Esophagus squamous epithelium (tissue), 5 donors: ENCODE results near the gene GLRA1. TPM values are rescaled to one million over a fixed set of nuclear protein-coding genes. Genes with fewer than 3 reads are reported as not detected.

Experiments used
- DNase-seq: peaks from one replicate; lab custom pipeline; 2025; lab: John Stamatoyannopoulos, UW
- H3K27ac ChIP-seq, 4 donors: fragments of 200-600 bp; sonication (generic); one replicate each; pipeline ENCODE4 v1.5.1; 2016 to 2019; ENCODE audit warnings: mild to moderate bottlenecking in 1 of 4
- H3K27me3 ChIP-seq, 4 donors: fragments of 200-600 bp; sonication (generic); 1 replicate in 3 of 4; 2 replicates in 1 of 4; pipeline versions ENCODE4 v1.5.1 to v1.6.0; 2017 to 2021; ENCODE audit warnings: antibody characterized with exemption in 1 of 4
- H3K36me3 ChIP-seq, 3 donors: fragments of 200-600 bp; sonication (generic); one replicate each; pipeline ENCODE4 v1.5.1; 2016 to 2019
- H3K4me1 ChIP-seq, 3 donors: fragments of 200-600 bp; sonication (generic); one replicate each; pipeline ENCODE4 v1.5.1; 2017 to 2019
- H3K4me3 ChIP-seq, 4 donors: fragments of 200-600 bp; sonication (generic); 1 replicate in 3 of 4; 2 replicates in 1 of 4; pipeline ENCODE4 v1.5.1; 2016 to 2019; ENCODE audit warnings: mild to moderate bottlenecking in 2 of 4, moderate library complexity in 1 of 4
- H3K9me3 ChIP-seq, 3 donors: fragments of 200-600 bp; sonication (generic); one replicate each; pipeline ENCODE4 v1.5.1; 2016 to 2019
- CTCF ChIP-seq, 6 experiments: fragments of 450-650 bp in 4 of 6; fragments of 200-600 bp in 2 of 6; sonication (generic) in 2 of 6; IDR thresholded peaks; one replicate each; pipeline ENCODE4 v1.5.1; 2016 to 2019; ENCODE audit warnings: antibody characterized with exemption in 6 of 6, mild to moderate bottlenecking in 4 of 6, moderate library complexity in 4 of 6
- POLR2A ChIP-seq, 4 donors: fragments of 450-650 bp; IDR thresholded peaks; one replicate each; pipeline ENCODE4 v1.6.1; 2017; ENCODE audit warnings: antibody characterized with exemption in 4 of 4, mild to moderate bottlenecking in 4 of 4, moderate library complexity in 3 of 4
- WGBS, 2 donors: methylation state at CpG; one replicate each; pipeline ENCODE4 v1.1.5; 2018; 5-methylcytosine and 5-hydroxymethylcytosine counted together
- intact Hi-C: fragments of 100-400 bp; cut with DNase I; formaldehyde crosslinking; loops from one replicate; pipeline ENCODE4 v1.15.0; 2022
- total RNA-seq, 4 donors: library from RNA; depleted of rRNA; stranded (reverse); fragments of >200 nt; gene quantifications; one replicate each; pipeline ENCODE4 v1.1.0, GENCODE V29; 2016
- donor health status: DM: yes; HTN: yes; CAD: no.

GLRA1 gene
- total RNA-seq, 4 donors from 2014 or later, result not detected

- TF ChIP-seq CTCF (IDR thresholded peaks at IDR 0.05) (no peak), POLR2A (IDR thresholded peaks at IDR 0.05) (no peak)
- no peaks in the 10 kb centered on the region for H3K4me1 ChIP-seq
- H3K36me3 ChIP-seq, result no peaks in the 10 kb centered on the region
- DNase-seq, result no peak
- whole genome bisulfite sequencing, 2 donors, result 40 to 53% methylated on average over 2 of the region's 2 CpGs
- H3K9me3 ChIP-seq, result no peaks in the 10 kb centered on the region
- H3K4me3 ChIP-seq, result no peak overlapping the region
- no peak overlapping the region for H3K27ac ChIP-seq
- no peaks in the 10 kb centered on the region for H3K27me3 ChIP-seq
- intact Hi-C loops, result no loop called here
These were observed 21.4 kb downstream of the GLRA1 start for GRCh38 chr5:151903243-151903653.

- no peak overlapping the region for H3K4me3 ChIP-seq
- peaks cover 0 to 2% (median 0%) of the 10 kb centered on the region in 3 donors for H3K4me1 ChIP-seq
- TF ChIP-seq POLR2A (IDR thresholded peaks at IDR 0.05), result no peak
- TF ChIP-seq CTCF (IDR thresholded peaks at IDR 0.05), result no peak
- no peaks in the 10 kb centered on the region for H3K9me3 ChIP-seq
- no peak for DNase-seq
- WGBS, 2 donors, result 67 to 72% methylated on average over 4 of the region's 4 CpGs
- H3K36me3 ChIP-seq, result no peaks in the 10 kb centered on the region
- H3K27ac ChIP-seq, result no peak overlapping the region
- H3K27me3 ChIP-seq, result no peaks in the 10 kb centered on the region
- intact Hi-C loops, result no loop called here
These were observed 22.4 kb downstream of the GLRA1 start for GRCh38 chr5:151902215-151902614.

GRCh38 chr5:151901611-151902010, 23.0 kb downstream of the GLRA1 start:
- Histone ChIP-seq H3K4me1 (peaks cover 0 to 8% (median 6%) of the 10 kb centered on the region in 3 donors), H3K27ac (no peak overlapping the region), H3K27me3 (no peaks in the 10 kb centered on the region), H3K9me3 (no peaks in the 10 kb centered on the region), H3K36me3 (no peaks in the 10 kb centered on the region), H3K4me3 (no peak overlapping the region)
- no peak for DNase-seq
- intact Hi-C loops, result no loop called here
- no peak for TF ChIP-seq CTCF (IDR thresholded peaks at IDR 0.05)
- no peak for TF ChIP-seq POLR2A (IDR thresholded peaks at IDR 0.05)

- Histone ChIP-seq H3K4me1 (peaks cover 0 to 15% (median 10%) of the 10 kb centered on the region in 3 donors), H3K27me3 (no peaks in the 10 kb centered on the region), H3K9me3 (no peaks in the 10 kb centered on the region), H3K4me3 (no peak overlapping the region), H3K27ac (no peak overlapping the region), H3K36me3 (no peaks in the 10 kb centered on the region)
- WGBS, 2 donors, result 49 to 58% methylated on average over 3 of the region's 3 CpGs
- TF ChIP-seq POLR2A (IDR thresholded peaks at IDR 0.05), result no peak
- no peak for TF ChIP-seq CTCF (IDR thresholded peaks at IDR 0.05)
- intact Hi-C loops, result no loop called here
- DNase-seq, result no peak
These were observed 23.8 kb downstream of the GLRA1 start for GRCh38 chr5:151900891-151901290.

- no peaks in the 10 kb centered on the region for H3K9me3 ChIP-seq
- intact Hi-C loops, result no loop called here
- no peaks in the 10 kb centered on the region for H3K36me3 ChIP-seq
- TF ChIP-seq POLR2A (IDR thresholded peaks at IDR 0.05) (no peak), CTCF (IDR thresholded peaks at IDR 0.05) (no peak)
- no peak for DNase-seq
- no peak overlapping the region for H3K4me3 ChIP-seq
- 38 to 70% methylated on average over 1 to 2 of the region's 2 CpGs for WGBS, 2 donors
- peaks cover 0 to 19% (median 13%) of the 10 kb centered on the region in 3 donors for H3K4me1 ChIP-seq
- no peaks in the 10 kb centered on the region for H3K27me3 ChIP-seq
- H3K27ac ChIP-seq, result no peak overlapping the region
These were observed 25.3 kb downstream of the GLRA1 start for GRCh38 chr5:151899399-151899798.
